ENCODE data around the gene MCUR1. TPM values are rescaled to one million over a fixed set of nuclear protein-coding genes. Genes with fewer than 3 reads are reported as not detected.
A peak's percentile ranks its signal among the peaks of the same experiment; 100 is the strongest.

The MCUR1 gene
- total and polyA plus RNA-seq, 2 of the 13 experiments (the other 11 are each of a cell fraction or from before 2014, with no cell fraction given), result 8.0 to 29.6 TPM

GRCh38 chr6:13813621-13814175, 659 bp downstream of the MCUR1 start (continued):
- TF ChIP-seq, protein P1, sequence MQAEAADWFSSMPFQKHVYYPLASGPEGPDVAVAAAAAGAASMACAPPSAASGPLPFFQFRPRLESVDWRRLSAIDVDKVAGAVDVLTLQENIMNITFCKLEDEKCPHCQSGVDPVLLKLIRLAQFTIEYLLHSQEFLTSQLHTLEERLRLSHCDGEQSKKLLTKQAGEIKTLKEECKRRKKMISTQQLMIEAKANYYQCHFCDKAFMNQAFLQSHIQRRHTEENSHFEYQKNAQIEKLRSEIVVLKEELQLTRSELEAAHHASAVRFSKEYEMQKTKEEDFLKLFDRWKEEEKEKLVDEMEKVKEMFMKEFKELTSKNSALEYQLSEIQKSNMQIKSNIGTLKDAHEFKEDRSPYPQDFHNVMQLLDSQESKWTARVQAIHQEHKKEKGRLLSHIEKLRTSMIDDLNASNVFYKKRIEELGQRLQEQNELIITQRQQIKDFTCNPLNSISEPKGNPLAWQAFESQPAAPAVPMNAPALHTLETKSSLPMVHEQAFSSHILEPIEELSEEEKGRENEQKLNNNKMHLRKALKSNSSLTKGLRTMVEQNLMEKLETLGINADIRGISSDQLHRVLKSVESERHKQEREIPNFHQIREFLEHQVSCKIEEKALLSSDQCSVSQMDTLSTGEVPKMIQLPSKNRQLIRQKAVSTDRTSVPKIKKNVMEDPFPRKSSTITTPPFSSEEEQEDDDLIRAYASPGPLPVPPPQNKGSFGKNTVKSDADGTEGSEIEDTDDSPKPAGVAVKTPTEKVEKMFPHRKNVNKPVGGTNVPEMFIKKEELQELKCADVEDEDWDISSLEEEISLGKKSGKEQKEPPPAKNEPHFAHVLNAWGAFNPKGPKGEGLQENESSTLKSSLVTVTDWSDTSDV (CRISPR knock-in tag; IDR thresholded peaks at IDR 0.05), result peak; percentile 69; the same call in 1 of the 2 replicates
- TF ChIP-seq KDM6A (CRISPR knock-in tag; IDR thresholded peaks at IDR 0.05; ENCODE audit: low read depth), result peak; percentile 11; the same call in 1 of the 2 replicates
- TF ChIP-seq ZNF737 (CRISPR knock-in tag; IDR thresholded peaks at IDR 0.05; ENCODE audit: borderline replicate concordance), result 0 out of 2 replicates have a peak, but pooled peaks have one; percentile 56
- no peak for TF ChIP-seq RBAK (CRISPR knock-in tag; IDR thresholded peaks at IDR 0.05)
- no peak for TF ChIP-seq ZNF782 (CRISPR knock-in tag; IDR thresholded peaks at IDR 0.05; ENCODE audit: borderline replicate concordance)
- TF ChIP-seq SIN3B (IDR thresholded peaks at IDR 0.05; ENCODE audit: low read length), result no peak
- TF ChIP-seq ZNF274 (CRISPR knock-in tag; IDR thresholded peaks at IDR 0.05), result 0 out of 2 replicates have a peak, but pooled peaks have one; percentile 86
- TF ChIP-seq SP4 (CRISPR knock-in tag; IDR thresholded peaks at IDR 0.05), result no peak; the same call in none of the 2 replicates
- no peak for TF ChIP-seq KLF6 (CRISPR knock-in tag; IDR thresholded peaks at IDR 0.05)
- TF ChIP-seq LCORL (IDR thresholded peaks at IDR 0.05), result 0 out of 2 replicates have a peak, but pooled peaks have one; percentile 26
- peak; percentile 74 for TF ChIP-seq LCORL (CRISPR knock-in tag; IDR thresholded peaks at IDR 0.05)
- TF ChIP-seq KLF9 (CRISPR knock-in tag; IDR thresholded peaks at IDR 0.05; ENCODE audit: low read depth), result 0 out of 2 replicates have a peak, but pooled peaks have one; percentile 23
- TF ChIP-seq ZNF841 (CRISPR knock-in tag; IDR thresholded peaks at IDR 0.05; ENCODE audit: borderline replicate concordance), result no peak
- 0 out of 4 replicates have a peak, but pooled peaks of 1 of the 2 experiments have one; percentile 8 for TF ChIP-seq KLF16 (CRISPR knock-in tag; IDR thresholded peaks at IDR 0.05)
- peak; percentile 72; the same call in 1 of the 2 replicates for TF ChIP-seq NFKB2 (CRISPR knock-in tag; IDR thresholded peaks at IDR 0.05; ENCODE audit: borderline replicate concordance)
- TF ChIP-seq HHEX (CRISPR knock-in tag; IDR thresholded peaks at IDR 0.05), result no peak
- 0 out of 2 replicates have a peak, but pooled peaks have one; percentile 3 for TF ChIP-seq RELA (CRISPR knock-in tag; IDR thresholded peaks at IDR 0.05)
- no peak for TF ChIP-seq ZNF207 (IDR thresholded peaks at IDR 0.05; ENCODE audit: borderline replicate concordance)
- TF ChIP-seq, protein P2, sequence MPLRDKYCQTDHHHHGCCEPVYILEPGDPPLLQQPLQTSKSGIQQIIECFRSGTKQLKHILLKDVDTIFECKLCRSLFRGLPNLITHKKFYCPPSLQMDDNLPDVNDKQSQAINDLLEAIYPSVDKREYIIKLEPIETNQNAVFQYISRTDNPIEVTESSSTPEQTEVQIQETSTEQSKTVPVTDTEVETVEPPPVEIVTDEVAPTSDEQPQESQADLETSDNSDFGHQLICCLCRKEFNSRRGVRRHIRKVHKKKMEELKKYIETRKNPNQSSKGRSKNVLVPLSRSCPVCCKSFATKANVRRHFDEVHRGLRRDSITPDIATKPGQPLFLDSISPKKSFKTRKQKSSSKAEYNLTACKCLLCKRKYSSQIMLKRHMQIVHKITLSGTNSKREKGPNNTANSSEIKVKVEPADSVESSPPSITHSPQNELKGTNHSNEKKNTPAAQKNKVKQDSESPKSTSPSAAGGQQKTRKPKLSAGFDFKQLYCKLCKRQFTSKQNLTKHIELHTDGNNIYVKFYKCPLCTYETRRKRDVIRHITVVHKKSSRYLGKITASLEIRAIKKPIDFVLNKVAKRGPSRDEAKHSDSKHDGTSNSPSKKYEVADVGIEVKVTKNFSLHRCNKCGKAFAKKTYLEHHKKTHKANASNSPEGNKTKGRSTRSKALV (CRISPR knock-in tag; IDR thresholded peaks at IDR 0.05), result peak; percentile 55; the same call in 1 of the 2 replicates
- peak; percentile 44; the same call in 1 of the 2 replicates for TF ChIP-seq SNAPC4 (CRISPR knock-in tag; IDR thresholded peaks at IDR 0.05)
- TF ChIP-seq TBX2 (CRISPR knock-in tag; IDR thresholded peaks at IDR 0.05; ENCODE audit: borderline replicate concordance), result no peak; the same call in none of the 2 replicates
- TF ChIP-seq ZNF224 (CRISPR knock-in tag; IDR thresholded peaks at IDR 0.05), result no peak

All from HepG2 (cell line).